Natural killer cell treated with Interleukin-12 subunit alpha and Interleukin-12 subunit beta and Interleukin-15 and Interleukin-18, amount 100 ng/mL, for 72 hours (primary cell): ENCODE data around the gene REC8. TPM values are rescaled to one million over a fixed set of nuclear protein-coding genes. Genes with fewer than 3 reads are reported as not detected.
"Not testable (repeated sequence)": the region's sequence is repeated elsewhere in the genome, so short reads cannot be mapped to it uniquely, and the experiment has no call there.

Source experiments
- ATAC-seq, 2 donors: fragments of 150-1000 bp; cut with Tn5 transposase in 1 of 2; sonication (Bioruptor Pico), chemical (Tn5 transposase) in 1 of 2; 2 replicates each; pipeline ENCODE4 v1.10.0; 2021
- DNase-seq: peaks from one replicate; pipeline ENCODE4 v3.0.0; 2022; ENCODE audit warnings: low spot score
- H3K27ac Mint-ChIP-seq, 2 donors: 1 replicate in 1 of 2; 2 replicates in 1 of 2; pipeline ENCODE4 v1.8.0; 2022; ENCODE audit warnings: mixed read lengths in 2 of 2, mild to moderate bottlenecking in 1 of 2, moderate library complexity in 1 of 2
- H3K27me3 Mint-ChIP-seq, 2 donors: 1 replicate in 1 of 2; 2 replicates in 1 of 2; pipeline ENCODE4 v1.8.0; 2022; ENCODE audit warnings: mixed read lengths in 2 of 2
- H3K36me3 Mint-ChIP-seq: one replicate; pipeline ENCODE4 v1.8.0; 2022; ENCODE audit warnings: mixed read lengths
- H3K4me1 Mint-ChIP-seq, 2 donors: 1 replicate in 1 of 2; 2 replicates in 1 of 2; pipeline ENCODE4 v1.8.0; 2022; ENCODE audit warnings: low read depth in 2 of 2, mixed read lengths in 2 of 2, mild to moderate bottlenecking in 1 of 2
- H3K4me3 Mint-ChIP-seq: one replicate; pipeline ENCODE4 v1.8.0; 2022; ENCODE audit warnings: mixed read lengths
- H3K9me3 Mint-ChIP-seq: 2 replicates; pipeline ENCODE4 v1.8.0; 2022; ENCODE audit warnings: mixed read lengths
- total RNA-seq, 2 donors: library from RNA; stranded (reverse); gene quantifications; one replicate each; pipeline ENCODE4 v1.2.3, GENCODE V29; 2022

Gene REC8
- total RNA-seq, 2 donors from 2014 or later: 52.1 to 85.9 TPM

GRCh38 chr14:24188251-24189058 is 16.6 kb downstream of the REC8 start, which contains the start of gene IPO4:
IPO4 (minus strand) TSS chr14:24188816; CDS start chr14:24188787, 29 bp downstream.
- peak; percentile 94 to 95 for ATAC-seq
- DNase-seq: peak; percentile 95
- Mint-ChIP-seq H3K36me3 (peaks cover 13% of the 10 kb centered on the region), H3K4me1 (peaks cover 30 to 31% of the 10 kb centered on the region in 2 donors), H3K27me3 (no peaks in the 10 kb centered on the region), H3K4me3 (peak within 1 kb of the TSS; percentile 91), H3K9me3 (no peaks in the 10 kb centered on the region), H3K27ac (peak within 1 kb of the TSS; percentile 76 to 85)

- Mint-ChIP-seq H3K9me3 (no peaks in the 10 kb centered on the region), H3K36me3 (peaks cover 13% of the 10 kb centered on the region), H3K4me3 (peak overlapping the region; percentile 91), H3K27ac (peak overlapping the region; percentile 76 to 85), H3K4me1 (peaks cover 32 to 34% of the 10 kb centered on the region in 2 donors), H3K27me3 (no peaks in the 10 kb centered on the region)
- DNase-seq: no peak
- ATAC-seq: no peak
Measured at GRCh38 chr14:24189059-24189375, 17.1 kb downstream of the REC8 start.

GRCh38 chr14:24189460-24189859 is 17.6 kb downstream of the REC8 start:
- peaks cover 37 to 38% of the 10 kb centered on the region in 2 donors for H3K4me1 Mint-ChIP-seq
- ATAC-seq (no peak), DNase-seq (no peak)
- H3K27ac Mint-ChIP-seq: peak overlapping the region; percentile 76 to 85
- peak overlapping the region; percentile 91 for H3K4me3 Mint-ChIP-seq
- peaks cover 13% of the 10 kb centered on the region for H3K36me3 Mint-ChIP-seq
- H3K9me3 Mint-ChIP-seq: no peaks in the 10 kb centered on the region
- no peaks in the 10 kb centered on the region for H3K27me3 Mint-ChIP-seq

GRCh38 chr14:24190416-24190815 is 18.5 kb downstream of the REC8 start:
- H3K27me3 Mint-ChIP-seq: no peaks in the 10 kb centered on the region
- H3K4me3 Mint-ChIP-seq: no peak overlapping the region
- peak overlapping the region; percentile 31 to 85 for H3K27ac Mint-ChIP-seq
- H3K4me1 Mint-ChIP-seq: peaks cover 44 to 45% of the 10 kb centered on the region in 2 donors
- DNase-seq (no peak), ATAC-seq (no peak)
- peaks cover 13% of the 10 kb centered on the region for H3K36me3 Mint-ChIP-seq
- no peaks in the 10 kb centered on the region for H3K9me3 Mint-ChIP-seq

DNA sequence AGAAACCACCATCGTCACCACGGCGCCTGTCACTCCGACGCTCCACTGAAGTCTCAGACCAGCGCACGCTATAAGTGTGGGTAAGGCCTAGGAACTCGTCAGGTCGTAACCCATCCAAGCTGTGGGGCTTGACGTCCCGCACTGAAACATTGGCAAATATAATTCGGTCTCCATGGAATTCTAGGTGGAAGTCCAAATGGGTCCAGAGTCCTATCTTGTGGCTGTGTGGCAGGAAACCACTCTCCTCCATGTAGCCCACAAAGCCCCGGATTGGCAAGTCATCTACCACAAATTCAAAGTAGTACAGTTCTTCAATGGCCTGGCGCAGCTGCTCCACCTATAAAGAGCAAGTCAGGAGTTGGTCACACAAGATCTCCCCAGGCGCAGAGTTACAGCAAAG is 21.1 kb downstream of the REC8 start:
- ATAC-seq (no peak), DNase-seq (no peak)
- H3K36me3 Mint-ChIP-seq: peaks cover 15% of the 10 kb centered on the region
- H3K4me3 Mint-ChIP-seq: no peak overlapping the region
- no peaks in the 10 kb centered on the region for H3K27me3 Mint-ChIP-seq
- H3K9me3 Mint-ChIP-seq: no peaks in the 10 kb centered on the region
- H3K4me1 Mint-ChIP-seq: peaks cover 43 to 49% of the 10 kb centered on the region in 2 donors
- peak overlapping the region in 1 of 2 donors; percentile 47 for H3K27ac Mint-ChIP-seq

DNA sequence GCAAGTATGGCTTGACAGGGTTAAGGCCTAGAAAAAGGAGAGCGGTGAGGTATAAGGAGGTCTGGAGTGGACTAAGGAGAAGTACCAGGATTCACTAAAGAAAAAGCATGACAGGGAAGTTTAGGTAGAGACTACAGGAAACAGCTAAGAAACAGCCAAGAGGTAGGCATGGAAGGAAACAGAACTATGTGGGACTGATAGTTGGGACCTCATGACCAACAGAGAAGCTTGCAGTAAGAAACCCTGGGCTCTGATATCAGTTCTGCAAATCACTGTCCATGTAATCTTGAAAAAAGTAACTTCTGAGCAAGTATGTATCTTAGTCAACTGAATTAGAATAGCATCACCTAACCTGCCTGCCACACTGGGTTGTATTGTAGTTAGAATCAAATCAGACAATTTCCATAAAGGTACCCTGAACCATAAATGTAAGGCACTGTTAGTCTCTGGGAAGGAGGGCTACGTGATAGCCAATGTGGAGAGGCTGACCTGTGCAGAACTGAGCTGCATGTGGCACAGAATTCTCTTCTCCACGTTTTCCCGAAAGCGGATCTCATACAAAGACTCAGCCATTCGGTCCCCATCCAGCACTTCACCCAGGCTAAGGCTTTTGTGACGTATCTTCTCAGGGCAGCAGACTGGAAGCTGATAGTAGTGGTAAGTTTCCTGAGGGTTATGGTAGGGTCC is 22.4 kb downstream of the REC8 start:
- DNase-seq: no peak
- H3K27ac Mint-ChIP-seq: peak overlapping the region; percentile 90 to 93
- ATAC-seq: no peak
- H3K9me3 Mint-ChIP-seq: peaks cover 4% of the 10 kb centered on the region
- H3K27me3 Mint-ChIP-seq: no peaks in the 10 kb centered on the region
- peak overlapping the region; percentile 93 for H3K4me3 Mint-ChIP-seq
- H3K36me3 Mint-ChIP-seq: peaks cover 25% of the 10 kb centered on the region
- H3K4me1 Mint-ChIP-seq: peaks cover 48 to 51% of the 10 kb centered on the region in 2 donors

GRCh38 chr14:24194873-24195185 is 22.9 kb downstream of the REC8 start:
- DNase-seq (no peak), ATAC-seq (no peak)
- H3K36me3 Mint-ChIP-seq: peaks cover 26% of the 10 kb centered on the region
- peaks cover 4% of the 10 kb centered on the region for H3K9me3 Mint-ChIP-seq
- no peaks in the 10 kb centered on the region for H3K27me3 Mint-ChIP-seq
- H3K4me1 Mint-ChIP-seq: peaks cover 50 to 52% of the 10 kb centered on the region in 2 donors
- H3K27ac Mint-ChIP-seq: peak overlapping the region; percentile 90 to 93
- H3K4me3 Mint-ChIP-seq: peak overlapping the region; percentile 93

DNA sequence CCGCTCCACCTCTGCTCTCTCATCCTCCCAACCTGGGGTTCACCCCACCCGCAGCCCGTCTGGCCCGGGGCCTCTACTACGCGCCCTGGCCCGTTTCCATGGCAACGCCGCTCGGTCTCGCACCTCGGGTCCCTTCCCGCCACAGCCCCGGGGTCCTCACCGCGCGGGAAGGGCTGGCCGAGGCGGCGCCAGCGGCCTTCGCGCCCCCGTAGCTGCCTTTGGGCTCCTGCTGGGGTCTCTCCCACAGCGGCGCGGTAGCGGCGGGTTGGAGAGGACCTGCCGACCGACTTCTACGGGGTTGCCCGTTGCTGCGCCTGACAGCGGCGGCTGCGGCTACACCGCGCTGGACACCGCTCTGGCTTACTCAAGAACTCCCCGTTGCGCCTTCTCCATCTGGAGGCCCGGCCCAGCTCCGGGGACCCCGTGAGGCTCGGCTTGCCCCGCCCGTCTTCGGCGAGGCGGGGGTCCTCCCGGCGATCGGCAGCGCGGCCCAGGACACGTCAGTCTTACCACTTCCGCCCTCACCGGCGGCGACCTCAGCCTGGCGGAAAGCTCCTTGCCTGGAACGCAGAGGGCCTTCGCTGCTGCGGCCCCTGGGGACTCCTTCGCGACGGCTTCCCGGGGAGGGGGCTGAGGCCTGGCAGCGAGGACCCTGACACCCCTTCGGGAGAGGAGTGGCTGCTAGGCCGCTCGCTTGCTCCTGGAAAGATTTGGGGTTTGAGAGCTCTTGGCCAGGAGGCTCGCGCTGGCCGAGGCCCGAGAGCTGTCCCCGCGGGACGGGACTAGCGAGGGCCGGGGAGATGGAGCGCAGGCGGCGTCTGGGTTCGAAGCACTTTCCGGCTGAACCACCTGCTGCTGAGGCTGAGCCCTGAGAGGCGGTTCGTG is 23.5 kb downstream of the REC8 start, which contains the start of gene TM9SF1:
Gene TM9SF1, minus strand, starts transcription at position 256 of the 885 bp plus-strand sequence. CDS start 422 bp downstream, outside the sequence.
- ATAC-seq: peak; percentile 95
- peak within 1 kb of the TSS; percentile 90 to 93 for H3K27ac Mint-ChIP-seq
- peak; percentile 93 for DNase-seq
- peaks cover 46 to 52% of the 10 kb centered on the region in 2 donors for H3K4me1 Mint-ChIP-seq
- no peaks in the 10 kb centered on the region for H3K27me3 Mint-ChIP-seq
- peaks cover 4% of the 10 kb centered on the region for H3K9me3 Mint-ChIP-seq
- peak within 1 kb of the TSS; percentile 93 for H3K4me3 Mint-ChIP-seq
- H3K36me3 Mint-ChIP-seq: peaks cover 26% of the 10 kb centered on the region

DNA sequence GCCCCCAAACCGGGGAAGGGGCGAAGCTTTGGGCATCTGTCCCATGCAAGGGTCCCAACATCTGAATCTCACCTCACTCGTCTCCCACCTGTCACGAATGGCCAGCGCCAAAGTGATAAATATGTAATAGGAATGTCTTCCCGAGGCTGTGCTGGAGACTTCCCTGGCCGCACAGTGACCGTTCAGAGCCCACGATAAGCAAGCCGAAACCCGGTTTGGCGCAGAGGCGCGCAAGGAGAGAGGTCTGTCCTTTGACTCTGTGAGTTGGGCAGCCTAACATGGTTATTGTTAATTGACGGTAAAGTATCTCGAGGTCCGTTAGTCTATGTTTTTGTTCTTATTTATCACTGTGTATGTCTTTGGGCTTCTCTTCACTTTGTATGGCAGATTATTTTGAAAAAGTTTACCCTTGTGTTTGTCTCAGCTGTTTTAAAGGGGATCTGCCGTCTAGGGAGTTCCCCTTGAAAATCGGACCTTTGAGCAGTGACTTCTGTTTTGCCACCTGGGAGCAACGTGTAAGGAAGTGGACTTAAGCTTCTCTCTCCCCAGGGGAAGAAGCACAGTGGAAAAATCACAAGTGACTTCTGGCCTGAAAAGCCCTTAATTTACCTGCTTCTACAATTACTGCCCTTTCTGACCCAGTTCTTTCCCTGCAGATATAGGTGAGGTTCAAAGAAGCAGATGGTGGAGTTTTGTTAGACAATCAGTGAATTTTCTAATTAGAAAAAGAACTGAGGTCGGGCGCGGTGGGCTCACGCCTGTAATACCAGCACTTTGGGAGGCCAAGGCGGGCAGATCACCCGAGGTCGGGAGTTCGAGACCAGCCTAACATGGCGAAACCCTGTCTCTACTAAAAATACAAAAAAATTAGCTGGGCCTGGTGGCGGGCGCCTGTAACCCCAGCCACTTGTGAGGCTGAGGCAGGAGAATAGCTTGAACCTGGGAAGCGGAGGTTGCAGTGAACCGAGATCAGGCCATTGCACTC is 24.5 kb downstream of the REC8 start:
- H3K4me1 Mint-ChIP-seq: peaks cover 48 to 55% of the 10 kb centered on the region in 2 donors
- no peak for ATAC-seq
- DNase-seq: no peak
- H3K27ac Mint-ChIP-seq: peak overlapping the region; percentile 90 to 93
- peaks cover 29% of the 10 kb centered on the region for H3K36me3 Mint-ChIP-seq
- H3K27me3 Mint-ChIP-seq: no peaks in the 10 kb centered on the region
- H3K9me3 Mint-ChIP-seq: peaks cover 4% of the 10 kb centered on the region
- peak overlapping the region; percentile 93 for H3K4me3 Mint-ChIP-seq

DNA sequence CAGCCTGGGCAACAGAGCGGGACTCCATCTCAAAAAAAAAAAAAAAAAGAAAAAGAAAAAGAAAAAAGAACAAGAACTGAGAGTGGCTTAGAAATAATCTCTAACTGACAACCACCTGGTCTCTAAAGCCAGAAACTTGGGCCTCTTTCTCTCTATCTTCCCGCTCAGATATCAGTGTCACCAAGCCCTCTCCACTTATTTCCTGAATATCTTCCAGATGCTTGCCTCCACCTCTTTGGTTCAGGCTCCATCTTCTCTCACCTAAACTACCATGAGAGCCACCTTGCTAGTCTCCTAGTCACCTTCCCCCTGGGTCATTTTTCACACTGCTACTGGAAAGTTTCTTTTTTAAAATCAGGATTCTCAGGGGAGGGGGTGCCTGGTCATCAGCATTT is 25.2 kb downstream of the REC8 start:
- peaks cover 4% of the 10 kb centered on the region for H3K9me3 Mint-ChIP-seq
- H3K27ac Mint-ChIP-seq: peak overlapping the region; percentile 90 to 93
- ATAC-seq: no peak
- no peak for DNase-seq
- peaks cover 49 to 54% of the 10 kb centered on the region in 2 donors for H3K4me1 Mint-ChIP-seq
- peak overlapping the region; percentile 93 for H3K4me3 Mint-ChIP-seq
- H3K27me3 Mint-ChIP-seq: no peaks in the 10 kb centered on the region
- peaks cover 36% of the 10 kb centered on the region for H3K36me3 Mint-ChIP-seq

DNA sequence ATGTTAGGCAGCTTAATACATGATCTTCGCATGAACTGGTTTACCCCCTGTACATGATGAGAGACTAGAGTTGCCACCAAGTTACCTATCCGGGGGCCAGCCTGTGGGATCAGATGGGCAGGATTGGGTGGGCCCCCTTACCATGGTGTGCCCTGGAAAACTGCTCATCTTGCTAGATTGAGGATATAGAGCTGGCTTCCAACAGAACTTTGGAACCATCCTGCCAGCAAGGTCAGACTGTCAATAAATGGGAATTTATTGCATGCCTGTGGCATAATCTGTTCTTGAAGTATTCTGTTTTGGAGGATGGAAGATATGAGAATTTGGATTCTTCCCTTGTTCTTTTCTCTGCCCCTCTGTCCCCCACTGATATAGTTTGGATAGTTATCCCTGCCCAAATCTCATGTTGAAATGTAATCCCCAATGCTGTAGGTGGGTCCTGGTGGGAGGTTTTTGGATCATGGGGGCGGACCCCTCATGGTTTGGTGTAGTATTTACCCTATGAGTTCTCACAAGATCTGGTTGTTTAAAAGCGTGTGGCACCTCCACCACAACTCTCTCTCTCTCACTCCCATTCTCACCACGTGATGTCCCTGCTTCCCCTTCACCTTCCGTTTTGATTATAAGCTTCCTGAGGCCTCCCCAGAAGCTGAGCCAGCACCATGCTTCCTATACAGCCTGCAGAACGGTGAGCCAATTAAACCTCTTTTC is 27.1 kb downstream of the REC8 start:
- Mint-ChIP-seq H3K27ac (peak overlapping the region; percentile 24 to 46), H3K9me3 (peaks cover 4% of the 10 kb centered on the region), H3K36me3 (peaks cover 41% of the 10 kb centered on the region), H3K4me1 (peaks cover 43 to 50% of the 10 kb centered on the region in 2 donors), H3K27me3 (no peaks in the 10 kb centered on the region), H3K4me3 (peak overlapping the region; percentile 28)
- DNase-seq: no peak
- no peak for ATAC-seq

DNA sequence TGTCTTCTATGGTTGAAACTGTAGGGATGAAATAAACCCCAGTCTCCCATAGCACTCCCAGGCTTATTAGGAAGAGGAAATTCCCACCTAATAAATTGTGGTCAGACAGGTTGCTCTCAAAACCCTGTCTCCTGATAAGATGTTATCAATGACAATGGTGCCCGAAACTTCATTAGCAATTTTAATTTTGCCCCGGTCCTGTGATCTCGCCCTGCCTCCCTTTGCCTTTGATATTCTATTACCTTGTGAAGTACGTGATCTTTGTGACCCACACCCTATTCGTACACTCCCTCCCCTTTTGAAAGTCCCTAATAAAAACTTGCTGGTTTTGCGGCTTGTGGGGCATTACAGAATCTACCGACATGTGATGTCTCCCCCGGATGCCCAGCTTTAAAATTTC is 30.7 kb downstream of the REC8 start:
- ATAC-seq, H3K27me3 Mint-ChIP-seq, H3K4me3 Mint-ChIP-seq, H3K27ac Mint-ChIP-seq, H3K9me3 Mint-ChIP-seq, DNase-seq: not testable (repeated sequence)
- Mint-ChIP-seq H3K4me1 (peaks cover 41 to 46% of the 10 kb centered on the region in 2 donors), H3K36me3 (peaks cover 55% of the 10 kb centered on the region)
